ENCODE data around the gene MTCL3.

The MTCL3 gene

GRCh38 chr6:127538750-127539264, 19.7 kb upstream of the MTCL3 start:
- ATAC-seq (no peak), DNase-seq (no peak)
- intact Hi-C loops (cut with DNase I): loop anchor here in 2 of 4 donors (10.0 kb wide), 2 partner anchors 64 to 234 kb away; no protein-coding TSS in a partner anchor
- Histone ChIP-seq H3K4me3 (ENCODE audit: low read length) (no peak overlapping the region), H3K9me3 (ENCODE audit: control insufficient read depth, low read length) (no peaks in the 10 kb centered on the region), H3K27me3 (ENCODE audit: control insufficient read depth, insufficient read depth) (no peaks in the 10 kb centered on the region), H3K4me1 (ENCODE audit: control insufficient read depth, insufficient read depth, low read length) (no peaks in the 10 kb centered on the region), H3K27ac (ENCODE audit: low read length) (no peak overlapping the region)
- WGBS: 61% methylated on average over 2 of the region's 2 CpGs

DNA sequence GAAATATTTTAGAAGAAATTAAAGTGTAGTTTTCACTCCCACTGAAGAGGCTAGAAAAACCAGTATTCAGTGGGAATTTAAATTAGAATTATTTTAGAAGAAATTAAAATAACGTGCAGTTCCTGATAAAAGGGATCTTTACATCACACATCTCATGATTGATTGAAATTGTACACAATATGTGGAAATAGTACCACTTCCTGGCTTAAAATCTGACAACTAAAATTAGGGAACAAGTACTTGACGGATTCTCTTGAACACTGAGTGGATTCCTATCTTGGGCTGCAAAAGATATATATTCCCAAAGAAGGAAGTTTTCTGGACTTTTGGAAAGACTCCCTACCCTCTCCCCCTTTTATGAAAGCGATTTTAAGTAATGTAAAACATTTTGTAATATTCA, 14.6 kb upstream of the MTCL3 start:
- intact Hi-C loops (cut with DNase I): loop anchor here in 2 of 4 donors (10.0 kb wide), 2 partner anchors 59 to 229 kb away; no protein-coding TSS in a partner anchor
- ATAC-seq: no peak

GRCh38 chr6:127533011-127533410, 13.9 kb upstream of the MTCL3 start:
- Histone ChIP-seq H3K4me3 (ENCODE audit: low read length) (no peak overlapping the region), H3K4me1 (ENCODE audit: control insufficient read depth, insufficient read depth, low read length) (no peaks in the 10 kb centered on the region), H3K27ac (ENCODE audit: low read length) (no peak overlapping the region), H3K9me3 (ENCODE audit: control insufficient read depth, low read length) (no peaks in the 10 kb centered on the region), H3K27me3 (ENCODE audit: control insufficient read depth, insufficient read depth) (no peaks in the 10 kb centered on the region)
- 80% methylated on average over 1 of the region's 1 CpG for WGBS
- ATAC-seq (no peak), DNase-seq (no peak)
- intact Hi-C loops (cut with DNase I): loop anchor here in 2 of 4 donors (10.0 kb wide), 2 partner anchors 58 to 228 kb away; no protein-coding TSS in a partner anchor

More for the DNA sequence above, 14.6 kb upstream of the MTCL3 start:
- Histone ChIP-seq H3K4me3 (ENCODE audit: low read length) (no peak overlapping the region), H3K27ac (ENCODE audit: low read length) (no peak overlapping the region), H3K9me3 (ENCODE audit: control insufficient read depth, low read length) (no peaks in the 10 kb centered on the region), H3K27me3 (ENCODE audit: control insufficient read depth, insufficient read depth) (no peaks in the 10 kb centered on the region), H3K4me1 (ENCODE audit: control insufficient read depth, insufficient read depth, low read length) (no peaks in the 10 kb centered on the region)
- no peak for DNase-seq
- WGBS: 55% methylated on average over 3 of the region's 3 CpGs

GRCh38 chr6:127522714-127523113, 3.6 kb upstream of the MTCL3 start:
- WGBS: 62% methylated on average over 1 of the region's 1 CpG
- intact Hi-C loops (cut with DNase I): no loop called here
- Histone ChIP-seq H3K4me1 (ENCODE audit: control insufficient read depth, insufficient read depth, low read length) (no peaks in the 10 kb centered on the region), H3K4me3 (ENCODE audit: low read length) (no peak overlapping the region), H3K27me3 (ENCODE audit: control insufficient read depth, insufficient read depth) (peaks cover 2% of the 10 kb centered on the region), H3K9me3 (ENCODE audit: control insufficient read depth, low read length) (no peaks in the 10 kb centered on the region), H3K27ac (ENCODE audit: low read length) (no peak overlapping the region)
- ATAC-seq (no peak), DNase-seq (no peak)

- intact Hi-C loops (cut with DNase I): no loop called here
- ATAC-seq: no peak
- H3K27me3 ChIP-seq (ENCODE audit: control insufficient read depth, insufficient read depth): peaks cover 2% of the 10 kb centered on the region
These were observed 931 bp upstream of the MTCL3 start for GRCh38 chr6:127520066-127520465.

DNA sequence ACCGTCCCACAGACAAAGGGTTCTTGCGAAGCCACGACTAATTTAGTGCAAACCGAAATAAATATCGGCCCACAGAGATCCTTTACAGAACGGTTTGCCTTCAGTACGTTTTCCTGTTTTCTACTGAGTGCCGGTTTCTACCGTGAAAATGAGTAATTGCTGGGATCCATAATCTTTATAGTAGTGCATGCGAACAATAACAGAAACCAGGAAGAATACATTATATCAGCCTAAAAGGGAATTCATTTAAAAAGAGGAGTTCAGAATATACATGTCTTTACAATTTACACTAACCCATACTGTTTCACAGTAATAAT, 292 bp upstream of the MTCL3 start:
- DNase-seq (no peak), ATAC-seq (no peak)
- Histone ChIP-seq H3K27me3 (ENCODE audit: control insufficient read depth, insufficient read depth) (peaks cover 2% of the 10 kb centered on the region), H3K9me3 (ENCODE audit: control insufficient read depth, low read length) (no peaks in the 10 kb centered on the region), H3K4me1 (ENCODE audit: control insufficient read depth, insufficient read depth, low read length) (peaks cover 7% of the 10 kb centered on the region), H3K4me3 (ENCODE audit: low read length) (no peak overlapping the region), H3K27ac (ENCODE audit: low read length) (no peak overlapping the region)
- WGBS: 5% methylated on average over 10 of the region's 10 CpGs
- intact Hi-C loops (cut with DNase I): no loop called here

More at GRCh38 chr6:127520066-127520465, 931 bp upstream of the MTCL3 start:
- Histone ChIP-seq H3K4me3 (ENCODE audit: low read length) (no peak overlapping the region), H3K27ac (ENCODE audit: low read length) (no peak overlapping the region), H3K9me3 (ENCODE audit: control insufficient read depth, low read length) (no peaks in the 10 kb centered on the region), H3K4me1 (ENCODE audit: control insufficient read depth, insufficient read depth, low read length) (peaks cover 2% of the 10 kb centered on the region)
- WGBS: 9% methylated on average over 2 of the region's 2 CpGs
- DNase-seq: no peak

DNA sequence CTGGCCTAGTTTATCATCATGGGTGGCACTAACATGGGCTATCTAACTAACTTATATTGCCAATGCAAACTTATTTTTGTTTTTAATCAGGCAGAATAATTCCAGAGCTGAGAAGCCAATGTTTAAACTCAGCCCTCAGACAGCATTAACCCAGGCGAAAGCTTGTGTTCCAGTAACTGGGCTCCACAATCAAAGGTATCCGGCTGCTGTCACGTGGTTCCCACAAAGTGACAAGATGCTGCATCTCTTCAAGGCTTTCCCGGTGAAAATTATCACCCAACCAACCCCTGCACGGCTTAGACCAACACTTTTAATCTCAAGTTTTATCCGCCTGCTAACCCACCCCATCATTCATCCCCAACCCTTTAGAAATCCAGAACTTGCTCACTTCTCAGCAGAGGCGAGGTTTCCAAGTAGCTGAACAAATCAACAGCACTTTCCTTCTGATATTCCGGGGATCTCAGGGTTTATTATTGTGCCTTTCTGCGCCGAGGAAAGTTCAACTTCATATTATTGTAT, 885 bp downstream of the MTCL3 start:
- Histone ChIP-seq H3K4me3 (ENCODE audit: low read length) (no peak overlapping the region), H3K9me3 (ENCODE audit: control insufficient read depth, low read length) (no peaks in the 10 kb centered on the region), H3K4me1 (ENCODE audit: control insufficient read depth, insufficient read depth, low read length) (peaks cover 7% of the 10 kb centered on the region), H3K27me3 (ENCODE audit: control insufficient read depth, insufficient read depth) (peaks cover 2% of the 10 kb centered on the region), H3K27ac (ENCODE audit: low read length) (no peak overlapping the region)
- ATAC-seq (no peak), DNase-seq (no peak)
- WGBS: 12% methylated on average over 10 of the region's 10 CpGs
- intact Hi-C loops (cut with DNase I): no loop called here

GRCh38 chr6:127517693-127518092, 1.4 kb downstream of the MTCL3 start:
- Histone ChIP-seq H3K4me1 (ENCODE audit: control insufficient read depth, insufficient read depth, low read length) (peaks cover 7% of the 10 kb centered on the region), H3K27ac (ENCODE audit: low read length) (no peak overlapping the region), H3K4me3 (ENCODE audit: low read length) (no peak overlapping the region), H3K9me3 (ENCODE audit: control insufficient read depth, low read length) (no peaks in the 10 kb centered on the region), H3K27me3 (ENCODE audit: control insufficient read depth, insufficient read depth) (peaks cover 2% of the 10 kb centered on the region)
- intact Hi-C loops (cut with DNase I): no loop called here
- ATAC-seq (no peak), DNase-seq (no peak)
- 65% methylated on average over 2 of the region's 2 CpGs for WGBS

DNA sequence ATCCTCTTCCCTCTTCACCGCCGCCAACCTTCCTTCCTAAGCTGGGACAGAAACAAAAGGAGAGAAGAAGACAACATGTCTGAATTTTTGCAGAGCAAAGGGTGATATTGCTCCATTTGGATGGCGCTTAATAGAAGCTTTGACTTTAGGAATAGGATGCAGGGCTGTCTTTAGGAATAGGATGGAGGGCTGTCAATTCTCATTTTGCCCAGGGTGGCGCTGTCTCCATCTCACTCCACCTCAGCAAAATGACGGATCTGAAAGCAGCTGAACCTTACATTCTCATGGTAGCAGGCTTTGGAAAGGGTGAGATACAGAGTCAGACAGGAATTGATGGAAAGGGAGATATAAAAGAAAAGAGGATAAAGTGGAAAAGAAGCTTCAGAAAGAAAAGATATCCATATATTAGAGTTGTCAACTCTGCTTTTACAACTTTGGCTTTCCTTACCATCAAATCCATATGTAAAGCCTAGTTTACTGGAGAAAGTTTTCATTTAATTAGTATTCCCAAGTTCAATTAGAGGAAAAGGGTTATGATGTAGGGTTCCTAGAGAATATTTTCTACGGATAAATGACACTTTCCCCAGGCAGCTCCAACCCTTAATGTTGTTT, 2.4 kb downstream of the MTCL3 start:
- peaks cover 7% of the 10 kb centered on the region for H3K4me1 ChIP-seq (ENCODE audit: control insufficient read depth, insufficient read depth, low read length)
- no peak overlapping the region for H3K27ac ChIP-seq (ENCODE audit: low read length)
- ATAC-seq (peak; percentile 54 to 67), DNase-seq (peak in 1 of 3 donors; percentile 50)
- peaks cover 2% of the 10 kb centered on the region for H3K27me3 ChIP-seq (ENCODE audit: control insufficient read depth, insufficient read depth)
- 9% methylated on average over 6 of the region's 6 CpGs for WGBS
- H3K9me3 ChIP-seq (ENCODE audit: control insufficient read depth, low read length): no peaks in the 10 kb centered on the region
- H3K4me3 ChIP-seq (ENCODE audit: low read length): peak overlapping the region; percentile 65
- intact Hi-C loops (cut with DNase I): no loop called here

DNA sequence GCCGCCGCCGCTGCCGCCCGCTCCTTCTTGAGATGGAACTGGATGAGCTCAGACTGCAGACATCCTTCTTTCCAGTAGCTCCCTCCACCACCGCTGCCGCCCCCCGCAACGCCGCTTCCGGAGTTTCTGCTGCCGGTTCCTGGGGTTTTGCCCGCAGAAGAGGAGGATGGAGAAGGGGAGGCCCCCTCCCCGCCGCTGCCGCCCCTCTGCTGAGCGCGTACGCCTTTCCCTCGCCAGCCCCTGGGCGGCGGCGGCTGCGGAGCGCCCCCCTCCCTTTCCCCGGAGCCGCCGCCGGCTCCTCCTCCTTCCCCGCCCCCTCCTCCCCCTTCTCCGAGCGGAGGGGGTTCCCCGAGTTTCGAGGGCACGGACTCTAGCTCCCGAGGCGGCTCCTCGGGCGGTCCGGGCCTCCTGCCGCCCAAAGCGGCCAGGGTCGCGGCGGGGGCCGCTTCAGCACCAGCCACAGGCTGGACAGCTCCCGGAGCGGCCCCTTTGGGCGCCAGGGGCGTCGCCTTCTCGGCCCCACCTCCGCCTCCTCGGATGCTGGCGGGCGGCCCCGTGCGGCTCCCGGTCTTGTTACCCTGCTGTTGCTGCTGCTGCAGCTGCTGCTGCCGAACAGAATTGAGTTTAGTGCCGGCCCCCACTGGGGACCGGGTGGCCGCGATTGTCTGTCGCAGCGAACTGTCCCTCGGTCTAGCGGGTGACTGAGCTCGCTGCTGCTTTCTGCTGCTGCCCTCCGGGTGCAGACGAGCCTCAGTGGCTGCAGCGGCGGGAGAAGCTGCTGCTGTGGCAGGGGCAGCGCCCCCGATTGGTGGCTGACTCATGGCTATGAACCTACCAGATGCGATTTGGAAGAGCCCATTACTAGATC, 3.1 kb downstream of the MTCL3 start:
- Histone ChIP-seq H3K27me3 (ENCODE audit: control insufficient read depth, insufficient read depth) (peaks cover 2% of the 10 kb centered on the region), H3K4me3 (ENCODE audit: low read length) (peak overlapping the region; percentile 65), H3K9me3 (ENCODE audit: control insufficient read depth, low read length) (no peaks in the 10 kb centered on the region), H3K27ac (ENCODE audit: low read length) (no peak overlapping the region), H3K4me1 (ENCODE audit: control insufficient read depth, insufficient read depth, low read length) (peaks cover 7% of the 10 kb centered on the region)
- peak; percentile 70 to 86 (median 86) for DNase-seq
- intact Hi-C loops (cut with DNase I): no loop called here
- 2% methylated on average over 75 of the region's 76 CpGs for WGBS
- peak; percentile 89 to 93 for ATAC-seq

DNA sequence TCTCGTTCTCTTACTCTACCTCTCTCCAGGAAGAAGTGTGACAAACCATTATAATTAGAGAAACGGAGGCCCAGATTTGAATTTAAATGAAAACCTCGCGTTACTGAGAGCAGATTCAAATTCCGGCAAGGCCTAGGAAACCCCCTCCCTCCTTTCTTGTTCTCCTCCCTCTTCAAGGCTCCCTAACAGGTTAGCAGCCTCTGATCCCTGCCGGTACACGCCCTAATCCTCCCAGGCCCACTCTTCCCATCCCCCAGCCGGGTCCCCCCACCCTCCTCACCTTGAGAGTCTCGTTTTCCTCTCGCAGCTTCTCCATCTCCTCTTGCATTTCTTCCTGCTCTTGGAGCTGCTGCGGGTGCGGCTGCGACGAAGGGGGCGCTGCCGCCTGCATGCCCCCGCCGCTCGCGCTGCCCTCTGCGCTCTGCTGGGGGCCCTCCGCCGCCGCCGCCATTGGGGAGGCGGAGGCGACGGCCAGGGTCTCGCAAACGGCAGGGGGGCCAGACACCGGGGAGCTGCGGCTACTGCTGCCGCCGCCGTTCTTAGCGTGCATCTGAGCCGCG, 3.8 kb downstream of the MTCL3 start:
- intact Hi-C loops (cut with DNase I): no loop called here
- Histone ChIP-seq H3K27ac (ENCODE audit: low read length) (no peak overlapping the region), H3K4me3 (ENCODE audit: low read length) (peak overlapping the region; percentile 65), H3K27me3 (ENCODE audit: control insufficient read depth, insufficient read depth) (peaks cover 2% of the 10 kb centered on the region), H3K9me3 (ENCODE audit: control insufficient read depth, low read length) (no peaks in the 10 kb centered on the region), H3K4me1 (ENCODE audit: control insufficient read depth, insufficient read depth, low read length) (peaks cover 7% of the 10 kb centered on the region)
- ATAC-seq (peak; percentile 30 to 34), DNase-seq (no peak)
- 1% methylated on average over 38 of the region's 38 CpGs for WGBS
